ENCODE measurements around the gene DOCK2.
"Not testable (repeated sequence)": the region's sequence is repeated elsewhere in the genome, so short reads cannot be mapped to it uniquely, and the experiment has no call there.

Gene DOCK2

DNA sequence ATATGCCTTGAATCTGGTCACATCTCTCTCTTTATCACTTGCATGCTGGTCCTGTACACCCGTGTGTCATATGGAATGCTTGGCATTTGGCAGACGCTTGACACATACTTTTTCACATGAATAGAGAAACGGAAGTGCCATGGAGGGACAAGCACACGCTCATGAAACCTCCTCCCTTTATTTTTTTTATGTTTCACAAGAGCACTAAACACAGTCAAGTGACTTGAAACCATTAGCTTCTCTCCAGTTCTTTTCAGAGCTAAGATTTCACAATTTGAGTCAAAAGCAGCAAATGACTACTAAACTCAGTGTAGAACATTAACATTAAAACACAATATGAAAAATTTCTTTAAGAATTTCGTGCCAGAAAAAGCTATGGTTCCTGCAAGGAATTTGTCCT is 151.1 kb downstream of the DOCK2 start:
- DNase-seq (ENCODE audit: low read depth in 2 of 2), result no peak

- DNase-seq (ENCODE audit: low read depth in 2 of 2), result no peak
Measured at GRCh38 chr5:169789417-169789940, 152.4 kb downstream of the DOCK2 start.

GRCh38 chr5:169791251-169791650 is 154.2 kb downstream of the DOCK2 start:
- no peak for DNase-seq (ENCODE audit: low read depth in 2 of 2)

DNA sequence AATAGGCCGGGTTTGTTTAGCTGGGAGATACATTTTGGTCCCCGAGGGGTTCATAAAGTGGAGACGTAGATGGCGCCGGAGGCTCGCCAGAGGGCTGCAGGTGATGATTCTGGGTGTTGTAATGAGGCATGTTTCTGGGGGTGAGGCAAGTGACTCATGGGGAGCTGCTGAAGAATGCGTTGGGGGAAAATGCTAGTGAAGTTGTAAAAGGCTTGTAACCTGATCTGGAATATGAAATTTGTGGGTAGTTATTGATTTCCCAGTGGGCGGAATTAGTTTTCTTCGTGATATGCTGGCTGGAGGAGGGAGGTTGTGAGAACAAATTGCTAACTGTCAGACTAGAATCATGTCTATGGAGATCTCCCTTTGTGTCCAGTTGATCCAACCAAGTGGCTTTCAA is 158.3 kb downstream of the DOCK2 start:
- DNase-seq (ENCODE audit: low read depth in 2 of 2), result no peak

- no peak for DNase-seq (ENCODE audit: low read depth in 2 of 2)
Measured at GRCh38 chr5:169796731-169797130, 159.7 kb downstream of the DOCK2 start.

- no peak for DNase-seq (ENCODE audit: low read depth in 2 of 2)
Measured at GRCh38 chr5:169797577-169797976, 160.5 kb downstream of the DOCK2 start.

GRCh38 chr5:169798438-169798837 is 161.4 kb downstream of the DOCK2 start:
- DNase-seq (ENCODE audit: low read depth in 2 of 2), result no peak

DNA sequence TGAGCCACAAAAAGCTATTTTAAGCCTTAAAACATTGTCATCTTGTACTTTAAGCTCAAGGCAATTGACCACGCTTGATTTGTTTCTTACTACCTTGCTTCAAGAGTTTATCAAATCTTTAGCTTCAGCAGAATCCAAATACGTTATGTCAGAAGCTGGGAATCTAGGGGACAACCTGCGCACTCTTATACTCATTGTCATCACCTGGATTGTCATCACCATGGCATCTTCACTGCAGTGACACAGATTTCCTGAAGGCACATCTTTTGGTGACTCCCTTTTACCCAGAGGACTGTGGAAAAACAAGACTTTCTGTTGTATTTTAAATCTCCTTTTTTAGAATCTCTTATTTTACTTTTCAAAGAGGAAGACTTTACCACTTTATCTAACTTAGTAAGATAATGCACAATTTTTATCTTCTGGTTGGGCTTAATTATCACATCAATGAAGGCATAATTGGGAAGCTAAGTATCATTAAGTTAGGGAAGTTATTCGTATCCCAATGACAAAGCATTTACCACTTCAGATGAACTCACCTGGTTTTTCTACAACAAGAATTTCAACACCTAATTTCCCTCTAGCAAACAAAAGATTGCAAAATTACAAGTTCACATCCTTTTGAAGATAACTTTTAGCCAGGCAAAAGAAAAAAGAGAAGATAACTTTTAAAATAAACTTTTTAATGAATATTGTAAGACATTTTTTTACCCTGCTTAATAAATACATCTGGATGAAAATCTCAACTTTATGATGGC is 162.0 kb downstream of the DOCK2 start:
- no peak for DNase-seq (ENCODE audit: low read depth in 2 of 2)

DNA sequence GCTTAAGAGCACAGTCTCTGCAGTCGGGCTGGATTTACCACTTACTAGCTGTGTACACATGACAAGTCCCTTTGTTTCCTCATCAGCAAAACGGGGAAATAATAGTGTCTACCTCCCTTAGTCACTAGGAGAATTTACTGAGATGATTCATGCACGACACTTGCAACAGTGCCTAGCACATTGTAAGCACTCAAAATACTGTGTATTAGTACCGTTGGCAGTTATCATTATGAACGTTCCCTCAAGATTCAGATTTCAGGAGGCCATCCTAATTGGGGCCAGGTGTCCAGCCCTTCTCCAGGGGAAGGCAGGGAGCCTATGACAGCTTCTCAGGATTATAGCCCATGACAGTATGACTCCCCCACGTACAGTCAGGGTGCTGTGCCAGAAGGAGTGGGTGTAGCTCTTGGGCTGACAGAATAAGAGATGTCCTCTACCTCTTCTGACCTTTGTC is 164.3 kb downstream of the DOCK2 start:
- DNase-seq (ENCODE audit: low read depth in 2 of 2), result no peak

GRCh38 chr5:169801781-169802180 is 164.7 kb downstream of the DOCK2 start:
- DNase-seq (ENCODE audit: low read depth in 2 of 2), result no peak

- peak; percentile 97 for DNase-seq (ENCODE audit: low read depth in 2 of 2)
Measured at GRCh38 chr5:169803077-169803981, 166.3 kb downstream of the DOCK2 start.

DNA sequence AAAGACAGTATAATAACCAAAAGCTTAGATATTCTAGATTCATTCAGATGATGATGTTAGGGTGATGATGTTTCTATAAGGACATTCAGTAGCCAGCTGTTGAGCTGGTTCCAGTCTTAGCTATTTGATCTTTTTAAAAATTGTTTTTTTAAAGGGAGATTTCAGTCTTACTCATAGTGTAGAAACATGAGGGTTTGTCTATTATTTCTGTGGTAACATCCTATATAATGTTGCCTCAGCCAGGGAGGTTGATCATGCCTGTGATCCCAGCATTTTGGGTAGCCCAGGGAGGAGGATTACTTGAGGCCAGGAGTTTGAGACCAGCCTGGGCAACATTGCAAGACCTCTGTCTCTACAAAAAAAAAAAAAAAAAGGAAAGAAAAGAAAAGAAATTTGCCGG is 167.8 kb downstream of the DOCK2 start:
- DNase-seq (ENCODE audit: low read depth in 2 of 2), result peak in 1 of 2 experiments; percentile 54

DNA sequence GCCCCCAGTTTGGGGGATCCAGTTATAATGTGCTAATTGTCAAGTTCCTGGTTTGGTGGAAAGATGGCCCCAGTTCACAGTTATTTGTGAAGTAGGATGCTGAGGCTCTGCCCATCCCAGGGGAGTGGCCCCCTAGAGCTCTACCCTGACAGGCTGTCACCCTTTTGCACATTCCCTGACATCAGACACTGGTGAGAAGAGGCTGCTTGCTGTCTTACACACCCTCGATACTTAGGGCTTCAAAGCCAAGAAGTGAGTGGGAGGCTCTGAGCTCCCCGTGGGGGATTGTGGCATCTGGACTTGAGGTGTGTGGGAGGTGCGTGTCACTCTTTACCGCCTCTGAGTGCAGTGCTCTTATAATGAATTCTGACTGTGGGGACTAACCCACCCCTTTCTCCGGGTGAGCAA is 168.5 kb downstream of the DOCK2 start:
- DNase-seq (ENCODE audit: low read depth in 2 of 2), result no peak

DNA sequence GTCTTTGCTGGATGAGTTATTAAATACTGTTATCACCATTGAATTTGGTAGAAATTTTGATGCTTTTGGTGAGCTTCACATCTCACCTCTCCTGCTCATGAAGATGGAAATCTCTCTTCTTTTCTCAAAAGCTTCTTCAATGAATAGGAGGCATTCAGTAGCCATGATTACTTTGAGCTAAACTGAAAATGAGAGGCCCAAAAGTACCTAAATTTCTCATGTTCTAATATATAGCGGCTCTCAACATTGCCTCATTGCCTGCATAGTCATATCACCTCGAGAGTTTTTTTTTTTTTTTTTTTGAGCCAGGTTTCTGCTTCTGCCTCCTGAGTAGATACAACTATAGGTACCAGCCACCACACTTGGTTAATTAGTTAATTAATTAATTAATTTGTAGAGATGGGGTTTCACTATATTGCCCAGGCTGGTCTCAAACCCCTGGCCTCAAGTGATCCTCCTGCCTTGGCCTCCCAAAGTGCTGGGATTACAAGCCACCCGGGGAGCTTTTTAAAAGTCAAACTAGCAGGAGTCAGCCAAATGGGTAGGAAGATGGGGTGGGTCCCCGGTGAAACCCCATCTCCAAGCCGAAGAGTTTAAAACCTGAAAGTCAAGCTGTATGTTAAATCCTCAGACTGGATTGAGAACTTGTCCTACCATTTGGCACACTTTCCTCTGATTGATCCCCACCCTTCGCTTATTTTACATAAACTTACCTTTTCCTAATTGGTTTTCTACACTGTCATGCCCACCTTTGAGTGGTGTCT is 169.0 kb downstream of the DOCK2 start:
- no peak for DNase-seq (ENCODE audit: low read depth in 2 of 2)

DNA sequence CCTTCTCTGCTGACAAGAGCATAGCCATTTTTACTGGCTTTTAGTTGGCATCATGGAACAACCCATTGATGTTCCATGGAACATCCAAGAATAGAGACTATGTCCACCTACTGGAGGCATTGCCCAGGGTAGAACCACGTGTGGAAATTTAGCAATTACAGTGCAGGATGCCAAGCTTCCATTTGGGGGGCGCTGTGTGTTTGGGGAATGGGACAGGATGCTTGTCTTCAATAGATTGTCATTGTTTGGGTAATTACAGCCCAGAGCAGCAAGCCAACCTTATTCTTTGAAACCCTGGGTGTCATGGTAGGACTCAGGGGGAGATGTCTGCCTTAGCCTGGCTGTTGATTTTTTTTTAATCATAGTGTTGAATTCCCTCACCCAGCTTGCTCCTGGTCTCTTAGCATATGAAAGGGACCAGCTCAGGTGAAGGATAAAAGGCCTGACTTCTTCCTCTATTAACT is 171.1 kb downstream of the DOCK2 start:
- DNase-seq (ENCODE audit: low read depth in 2 of 2), result no peak

GRCh38 chr5:169808880-169809279 is 171.8 kb downstream of the DOCK2 start:
- DNase-seq (ENCODE audit: low read depth in 2 of 2), result not testable (repeated sequence)

DNA sequence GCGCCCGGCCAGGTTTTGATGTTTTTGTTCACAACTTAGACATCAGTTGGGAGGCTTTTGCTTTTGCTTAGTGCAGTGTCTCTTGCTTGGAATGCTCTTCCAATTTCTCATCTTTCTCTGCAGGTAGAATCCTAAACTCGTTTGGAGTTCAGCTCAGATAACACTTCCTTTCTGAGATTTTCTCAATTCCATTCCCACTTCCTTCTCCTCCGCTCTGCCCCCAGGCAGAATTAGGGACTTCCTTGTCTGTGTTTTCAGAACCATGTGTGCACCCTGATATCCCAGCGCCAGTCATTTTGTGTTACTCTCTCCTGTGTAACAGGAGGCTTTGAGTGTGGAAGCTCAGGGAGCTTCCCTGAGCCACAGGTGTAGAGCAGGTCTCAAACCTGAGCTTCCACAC is 172.2 kb downstream of the DOCK2 start:
- DNase-seq (ENCODE audit: low read depth in 2 of 2), result no peak

DNA sequence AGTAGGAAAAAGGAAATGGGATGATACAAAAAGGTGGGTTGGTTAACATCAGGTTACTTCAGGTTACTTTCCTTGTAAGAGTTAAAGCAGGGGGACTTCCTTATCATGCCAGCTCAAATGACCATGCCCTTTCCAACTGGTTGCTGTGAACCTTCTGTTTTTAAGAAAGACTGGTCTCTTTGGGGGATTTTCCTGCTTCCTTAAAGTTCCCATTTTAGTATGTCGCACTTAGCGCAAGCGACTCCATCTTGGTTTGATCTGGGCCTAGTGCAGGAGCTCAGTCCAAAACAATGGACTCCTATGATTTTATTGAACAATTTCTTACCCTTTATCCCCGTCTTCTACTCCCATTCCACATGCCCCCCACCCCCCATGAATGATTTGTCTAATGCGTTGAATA is 173.4 kb downstream of the DOCK2 start:
- no peak for DNase-seq (ENCODE audit: low read depth in 2 of 2)

GRCh38 chr5:169811023-169811422 is 173.9 kb downstream of the DOCK2 start:
- no peak for DNase-seq (ENCODE audit: low read depth in 2 of 2)

DNA sequence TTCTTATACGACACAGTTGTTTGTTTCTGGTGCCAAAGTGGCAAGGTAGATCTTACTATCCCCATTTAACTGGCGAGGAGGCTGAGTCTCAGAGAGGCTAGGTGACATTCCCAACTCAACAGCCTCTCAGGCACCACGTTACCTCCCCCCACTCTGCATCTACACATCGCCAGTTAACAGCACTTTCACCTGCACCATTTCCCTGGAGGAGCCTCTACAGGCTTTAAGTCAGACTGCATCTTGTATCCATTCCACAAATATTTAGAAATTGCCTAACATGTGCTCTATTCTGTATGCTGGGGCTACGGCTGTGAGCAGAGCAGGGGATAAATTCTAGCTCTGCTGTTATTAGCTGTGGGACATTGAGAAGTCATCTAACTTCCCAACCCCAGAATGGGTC is 174.6 kb downstream of the DOCK2 start:
- no peak for DNase-seq (ENCODE audit: low read depth in 2 of 2)

DNA sequence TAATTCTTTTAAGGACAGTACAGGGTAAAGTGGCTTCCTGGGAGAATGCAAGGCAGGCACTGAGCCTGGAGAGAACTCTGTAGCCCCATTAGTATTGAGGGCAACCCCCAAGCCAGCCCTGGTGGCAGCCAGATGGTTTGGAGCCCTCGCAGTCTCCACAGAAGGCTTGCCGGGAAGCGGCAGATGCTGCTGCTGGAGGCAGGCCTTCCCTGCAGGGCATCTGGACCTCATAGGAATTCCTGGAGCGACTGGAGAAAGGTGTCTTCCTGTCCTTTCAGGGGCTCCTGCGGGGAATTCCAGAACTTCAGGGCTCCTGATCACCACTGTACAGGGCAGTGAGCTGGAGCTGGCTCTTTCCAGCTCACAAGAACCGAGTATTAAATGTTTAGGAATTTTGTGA is 175.7 kb downstream of the DOCK2 start:
- no peak for DNase-seq (ENCODE audit: low read depth in 2 of 2)

DNA sequence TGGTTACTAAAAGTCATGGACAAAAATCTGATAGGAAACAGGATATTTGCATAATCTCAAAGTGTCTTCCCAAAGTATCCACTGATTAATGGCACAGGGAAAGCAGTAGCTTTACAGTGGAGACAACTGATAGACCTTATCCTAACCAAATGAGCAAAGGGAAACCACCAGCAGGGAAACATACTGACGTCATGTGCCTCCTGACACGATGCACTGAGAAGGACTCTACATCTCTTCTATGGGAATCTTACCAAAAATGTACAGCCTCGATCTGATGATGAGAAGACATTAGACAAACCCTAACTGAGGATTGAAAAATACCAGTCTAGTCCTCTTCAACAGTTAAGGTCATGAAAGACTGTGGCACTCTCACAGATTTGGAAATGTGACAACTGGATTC is 177.0 kb downstream of the DOCK2 start:
- no peak for DNase-seq (ENCODE audit: low read depth in 2 of 2)

All from fibroblast of skin of left quadriceps (primary cell).